Hematopoietic multipotent progenitor cell (in vitro differentiated cells): ENCODE measurements around the gene DGKD. TPM values are rescaled to one million over a fixed set of nuclear protein-coding genes. Genes with fewer than 3 reads are reported as not detected.

Experiments
- DNase-seq, 3 donors: peaks; one replicate each; pipeline ENCODE4 v3.0.0-alpha.2; 2011 to 2015; ENCODE audit warnings: low read depth in 2 of 3, low spot score in 2 of 3
- total RNA-seq: library from RNA; depleted of rRNA; stranded (reverse); fragments of >200 nt; gene quantifications from one replicate; pipeline ENCODE4 v1.2.3, GENCODE V29; 2012

Gene DGKD
- total RNA-seq, 1 donor = 25.9 TPM

GRCh38 chr2:233468741-233469110, 114.4 kb downstream of the DGKD start:
- DNase-seq = no peak

GRCh38 chr2:233469261-233470010, 115.1 kb downstream of the DGKD start:
- no peak for DNase-seq

GRCh38 chr2:233470011-233470687, 115.9 kb downstream of the DGKD start:
- no peak for DNase-seq

GRCh38 chr2:233470839-233471238, 116.5 kb downstream of the DGKD start:
- no peak for DNase-seq

- DNase-seq = no peak
Observed at GRCh38 chr2:233471291-233472035, 117.2 kb downstream of the DGKD start.

- no peak for DNase-seq
Observed at GRCh38 chr2:233473386-233473791, 119.1 kb downstream of the DGKD start.

- no peak for DNase-seq
Observed at GRCh38 chr2:233473878-233474277, 119.6 kb downstream of the DGKD start.

- no peak for DNase-seq
Observed at GRCh38 chr2:233474308-233475160, 120.2 kb downstream of the DGKD start.

- no peak for DNase-seq
Observed at GRCh38 chr2:233476063-233476410, 121.7 kb downstream of the DGKD start.

GRCh38 chr2:233476651-233477547, 122.6 kb downstream of the DGKD start:
- DNase-seq = no peak

- no peak for DNase-seq
Observed at GRCh38 chr2:233477548-233478433, 123.5 kb downstream of the DGKD start.

- no peak for DNase-seq
Observed at GRCh38 chr2:233479616-233480489, 125.6 kb downstream of the DGKD start.

- peak in 1 of 3 donors; percentile 10 for DNase-seq
Observed at GRCh38 chr2:233480490-233481202, 126.4 kb downstream of the DGKD start.

- no peak for DNase-seq
Observed at GRCh38 chr2:233481368-233482142, 127.3 kb downstream of the DGKD start.

- no peak for DNase-seq
Observed at GRCh38 chr2:233482616-233483015, 128.3 kb downstream of the DGKD start.

GRCh38 chr2:233485726-233486125, 131.4 kb downstream of the DGKD start:
- no peak for DNase-seq
